Measurements from ENCODE around the gene PPFIA1.
A peak's percentile ranks its signal among the peaks of the same experiment; 100 is the strongest.

Gene PPFIA1

DNA sequence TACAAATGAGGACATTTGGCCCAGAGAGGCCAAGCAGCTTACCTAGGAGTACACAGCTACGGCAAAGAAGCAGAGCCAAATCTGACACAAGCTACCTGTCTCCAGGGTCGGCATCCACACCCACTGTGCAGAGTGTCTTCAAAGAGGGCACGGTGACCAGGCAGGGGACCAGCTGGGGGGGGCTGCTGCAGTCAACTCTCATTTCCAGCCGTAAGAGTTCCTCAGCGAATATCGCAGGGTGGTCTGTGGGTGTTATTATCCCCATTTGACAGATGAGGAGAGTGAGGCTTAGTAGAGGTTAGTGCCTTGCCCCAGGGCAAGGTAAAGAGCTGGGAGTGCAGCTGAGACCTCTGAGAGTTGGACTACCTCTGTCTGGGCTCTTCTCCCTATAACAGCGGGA is 7.1 kb upstream of the PPFIA1 start:
- no peak for TF ChIP-seq FOXM1 (IDR thresholded peaks at IDR 0.05; ENCODE audit: borderline replicate concordance, low read depth)
- TF ChIP-seq, protein P1, sequence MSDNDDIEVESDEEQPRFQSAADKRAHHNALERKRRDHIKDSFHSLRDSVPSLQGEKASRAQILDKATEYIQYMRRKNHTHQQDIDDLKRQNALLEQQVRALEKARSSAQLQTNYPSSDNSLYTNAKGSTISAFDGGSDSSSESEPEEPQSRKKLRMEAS (IDR thresholded peaks at IDR 0.05), result no peak
- TF ChIP-seq TCF12 (IDR thresholded peaks at IDR 0.05; ENCODE audit: low read depth), result no peak
- TF ChIP-seq, protein P2, sequence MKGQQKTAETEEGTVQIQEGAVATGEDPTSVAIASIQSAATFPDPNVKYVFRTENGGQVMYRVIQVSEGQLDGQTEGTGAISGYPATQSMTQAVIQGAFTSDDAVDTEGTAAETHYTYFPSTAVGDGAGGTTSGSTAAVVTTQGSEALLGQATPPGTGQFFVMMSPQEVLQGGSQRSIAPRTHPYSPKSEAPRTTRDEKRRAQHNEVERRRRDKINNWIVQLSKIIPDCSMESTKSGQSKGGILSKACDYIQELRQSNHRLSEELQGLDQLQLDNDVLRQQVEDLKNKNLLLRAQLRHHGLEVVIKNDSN (IDR thresholded peaks at IDR 0.05), result no peak
- no peak for TF ChIP-seq EP300 (IDR thresholded peaks at IDR 0.05; ENCODE audit: borderline replicate concordance)
- no peak for TF ChIP-seq EGR1 (IDR thresholded peaks at IDR 0.05)
- TF ChIP-seq, protein P3, sequence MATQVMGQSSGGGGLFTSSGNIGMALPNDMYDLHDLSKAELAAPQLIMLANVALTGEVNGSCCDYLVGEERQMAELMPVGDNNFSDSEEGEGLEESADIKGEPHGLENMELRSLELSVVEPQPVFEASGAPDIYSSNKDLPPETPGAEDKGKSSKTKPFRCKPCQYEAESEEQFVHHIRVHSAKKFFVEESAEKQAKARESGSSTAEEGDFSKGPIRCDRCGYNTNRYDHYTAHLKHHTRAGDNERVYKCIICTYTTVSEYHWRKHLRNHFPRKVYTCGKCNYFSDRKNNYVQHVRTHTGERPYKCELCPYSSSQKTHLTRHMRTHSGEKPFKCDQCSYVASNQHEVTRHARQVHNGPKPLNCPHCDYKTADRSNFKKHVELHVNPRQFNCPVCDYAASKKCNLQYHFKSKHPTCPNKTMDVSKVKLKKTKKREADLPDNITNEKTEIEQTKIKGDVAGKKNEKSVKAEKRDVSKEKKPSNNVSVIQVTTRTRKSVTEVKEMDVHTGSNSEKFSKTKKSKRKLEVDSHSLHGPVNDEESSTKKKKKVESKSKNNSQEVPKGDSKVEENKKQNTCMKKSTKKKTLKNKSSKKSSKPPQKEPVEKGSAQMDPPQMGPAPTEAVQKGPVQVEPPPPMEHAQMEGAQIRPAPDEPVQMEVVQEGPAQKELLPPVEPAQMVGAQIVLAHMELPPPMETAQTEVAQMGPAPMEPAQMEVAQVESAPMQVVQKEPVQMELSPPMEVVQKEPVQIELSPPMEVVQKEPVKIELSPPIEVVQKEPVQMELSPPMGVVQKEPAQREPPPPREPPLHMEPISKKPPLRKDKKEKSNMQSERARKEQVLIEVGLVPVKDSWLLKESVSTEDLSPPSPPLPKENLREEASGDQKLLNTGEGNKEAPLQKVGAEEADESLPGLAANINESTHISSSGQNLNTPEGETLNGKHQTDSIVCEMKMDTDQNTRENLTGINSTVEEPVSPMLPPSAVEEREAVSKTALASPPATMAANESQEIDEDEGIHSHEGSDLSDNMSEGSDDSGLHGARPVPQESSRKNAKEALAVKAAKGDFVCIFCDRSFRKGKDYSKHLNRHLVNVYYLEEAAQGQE (IDR thresholded peaks at IDR 0.05; ENCODE audit: low read depth), result no peak
- no peak for TF ChIP-seq TEAD4 (IDR thresholded peaks at IDR 0.05)
- no peak for TF ChIP-seq CEBPB (IDR thresholded peaks at IDR 0.05)
- TF ChIP-seq CREB1 (IDR thresholded peaks at IDR 0.05; ENCODE audit: low read depth), result no peak
- TF ChIP-seq TAF1 (IDR thresholded peaks at IDR 0.05; ENCODE audit: low read depth), result no peak
- TF ChIP-seq RAD21 (IDR thresholded peaks at IDR 0.05; ENCODE audit: low read depth), result no peak
- no peak for TF ChIP-seq ZBTB7A (IDR thresholded peaks at IDR 0.05; ENCODE audit: low read depth)

DNA sequence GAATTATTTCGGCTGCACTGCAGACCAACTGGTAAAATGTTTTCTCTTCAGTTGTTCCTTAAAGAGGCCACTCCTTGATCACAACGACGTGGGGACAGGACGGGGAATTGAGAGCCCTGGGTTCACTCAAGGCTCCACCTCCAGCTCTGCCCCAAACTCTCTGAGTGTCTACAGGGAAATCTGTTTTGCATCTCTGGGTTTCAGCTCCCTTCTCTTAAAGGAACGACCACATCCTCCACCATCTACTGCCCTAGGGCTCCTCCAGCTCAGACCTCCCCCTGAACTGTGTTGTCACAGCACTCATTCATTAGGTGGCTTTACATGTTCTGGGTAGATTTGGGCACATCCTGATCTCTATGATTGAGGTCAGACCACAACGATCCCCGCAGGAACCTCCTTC is 5.1 kb upstream of the PPFIA1 start:
- no peak for TF ChIP-seq FOXM1 (IDR thresholded peaks at IDR 0.05; ENCODE audit: borderline replicate concordance, low read depth)
- no peak for TF ChIP-seq TCF12 (IDR thresholded peaks at IDR 0.05; ENCODE audit: low read depth)
- no peak for TF ChIP-seq TAF1 (IDR thresholded peaks at IDR 0.05; ENCODE audit: low read depth)
- TF ChIP-seq NFIC (IDR thresholded peaks at IDR 0.05), result no peak
- TF ChIP-seq, protein P1 (IDR thresholded peaks at IDR 0.05), result no peak
- no peak for TF ChIP-seq CREB1 (IDR thresholded peaks at IDR 0.05; ENCODE audit: low read depth)
- no peak for TF ChIP-seq TEAD4 (IDR thresholded peaks at IDR 0.05)
- TF ChIP-seq EP300 (IDR thresholded peaks at IDR 0.05; ENCODE audit: borderline replicate concordance), result no peak
- no peak for TF ChIP-seq EGR1 (IDR thresholded peaks at IDR 0.05)
- TF ChIP-seq YY1 (IDR thresholded peaks at IDR 0.05; ENCODE audit: low read depth), result no peak
- no peak for TF ChIP-seq RAD21 (IDR thresholded peaks at IDR 0.05; ENCODE audit: low read depth)
- TF ChIP-seq ZBTB7A (IDR thresholded peaks at IDR 0.05; ENCODE audit: low read depth), result no peak
- TF ChIP-seq CEBPB (IDR thresholded peaks at IDR 0.05), result no peak
- TF ChIP-seq, protein P2 (IDR thresholded peaks at IDR 0.05), result no peak

GRCh38 chr11:70267405-70267950 is 3.0 kb upstream of the PPFIA1 start:
- TF ChIP-seq FOXM1 (IDR thresholded peaks at IDR 0.05; ENCODE audit: borderline replicate concordance, low read depth) (no peak), CEBPB (IDR thresholded peaks at IDR 0.05) (no peak), ZBTB7A (IDR thresholded peaks at IDR 0.05; ENCODE audit: low read depth) (no peak), CREB1 (IDR thresholded peaks at IDR 0.05; ENCODE audit: low read depth) (no peak), EGR1 (IDR thresholded peaks at IDR 0.05) (no peak), TEAD4 (IDR thresholded peaks at IDR 0.05) (no peak), NFIC (IDR thresholded peaks at IDR 0.05) (no peak), TCF12 (IDR thresholded peaks at IDR 0.05; ENCODE audit: low read depth) (no peak)
- TF ChIP-seq, protein P2 (IDR thresholded peaks at IDR 0.05), result no peak

GRCh38 chr11:70268526-70268925 is 2.0 kb upstream of the PPFIA1 start:
- no peak for TF ChIP-seq NFIC (IDR thresholded peaks at IDR 0.05)
- no peak for TF ChIP-seq TEAD4 (IDR thresholded peaks at IDR 0.05)
- no peak for TF ChIP-seq CREB1 (IDR thresholded peaks at IDR 0.05; ENCODE audit: low read depth)
- TF ChIP-seq, protein P3 (IDR thresholded peaks at IDR 0.05; ENCODE audit: low read depth), result no peak
- TF ChIP-seq, protein P2 (IDR thresholded peaks at IDR 0.05), result no peak

GRCh38 chr11:70270877-70271648 is 573 bp downstream of the PPFIA1 start:
- TF ChIP-seq ZBTB7A (IDR thresholded peaks at IDR 0.05; ENCODE audit: low read depth), result peak; percentile 66; the same call in 1 of the 2 replicates
- no peak for TF ChIP-seq RAD21 (IDR thresholded peaks at IDR 0.05; ENCODE audit: low read depth)
- TF ChIP-seq, protein P2 (IDR thresholded peaks at IDR 0.05), result 0 out of 2 replicates have a peak, but pooled peaks have one; percentile 9
